GM23338 (cell line): ENCODE measurements around the gene STK39.

Experiments used
- CREB1 ChIP-seq: fragments of 250-450 bp; sonication (Bioruptor Pico); IDR thresholded peaks from 2 replicates; pipeline ENCODE4 v1.5.0; 2020; ENCODE audit warnings: low read depth, mild to moderate bottlenecking, moderate library complexity
- EZH2 ChIP-seq: fragments of 200-600 bp; sonication (generic); IDR thresholded peaks from one replicate; pipeline ENCODE4 v1.8.0; 2017; ENCODE audit warnings: antibody characterized with exemption, mild to moderate bottlenecking, low read depth; ENCODE audit not compliant: unreplicated experiment
- EZH2phosphoT487 ChIP-seq: fragments of 200-600 bp; sonication (generic); IDR thresholded peaks from one replicate; pipeline ENCODE4 v1.8.1; 2018; ENCODE audit warnings: antibody characterized with exemption; ENCODE audit not compliant: unreplicated experiment
- JUNB ChIP-seq: IDR thresholded peaks from one replicate; pipeline ENCODE4 v1.6.1; 2016; ENCODE audit warnings: antibody characterized with exemption; ENCODE audit not compliant: unreplicated experiment
- NANOG ChIP-seq: IDR thresholded peaks from 2 replicates; pipeline ENCODE4 v1.6.1; 2016; ENCODE audit warnings: antibody characterized with exemption, borderline replicate concordance
- POLR2AphosphoS5 ChIP-seq: IDR thresholded peaks from 2 replicates; pipeline ENCODE4 v1.6.1; 2016; ENCODE audit warnings: antibody characterized with exemption, low read depth
- ZNF114 ChIP-seq: fragments of 250-450 bp; sonication (Bioruptor Pico); IDR thresholded peaks from 2 replicates; pipeline ENCODE4 v1.5.0; 2020; ENCODE audit warnings: mild to moderate bottlenecking, moderate library complexity
- ZNF331 ChIP-seq: fragments of 250-450 bp; sonication (Bioruptor Pico); IDR thresholded peaks from 2 replicates; pipeline ENCODE4 v1.5.0; 2020; ENCODE audit warnings: low read depth, mild to moderate bottlenecking, moderate library complexity
- TF ChIP-seq, protein P1 (sequence below), 2 experiments: fragments of 200-600 bp in 1 of 2; sonication (generic) in 1 of 2; conservative IDR thresholded peaks; 2 replicates each; pipeline versions ENCODE4 v1.5.1 to v1.6.1; 2016 to 2017; ENCODE audit warnings: antibody characterized with exemption in 2 of 2, low read depth in 2 of 2, mild to moderate bottlenecking in 2 of 2, moderate library complexity in 1 of 2
- TF ChIP-seq, protein P2 (sequence below): IDR thresholded peaks from one replicate; pipeline ENCODE4 v1.6.1; 2018; ENCODE audit warnings: antibody characterized with exemption; ENCODE audit not compliant: unreplicated experiment
- TF ChIP-seq, protein P3 (sequence below): IDR thresholded peaks from 2 replicates; pipeline ENCODE4 v1.6.1; 2016; ENCODE audit warnings: antibody characterized with exemption
- TF ChIP-seq, protein P4 (sequence below): fragments of 250-450 bp; sonication (Bioruptor Pico); IDR thresholded peaks from 2 replicates; pipeline ENCODE4 v1.5.0; 2020; ENCODE audit warnings: mild to moderate bottlenecking, moderate library complexity

DNA sequence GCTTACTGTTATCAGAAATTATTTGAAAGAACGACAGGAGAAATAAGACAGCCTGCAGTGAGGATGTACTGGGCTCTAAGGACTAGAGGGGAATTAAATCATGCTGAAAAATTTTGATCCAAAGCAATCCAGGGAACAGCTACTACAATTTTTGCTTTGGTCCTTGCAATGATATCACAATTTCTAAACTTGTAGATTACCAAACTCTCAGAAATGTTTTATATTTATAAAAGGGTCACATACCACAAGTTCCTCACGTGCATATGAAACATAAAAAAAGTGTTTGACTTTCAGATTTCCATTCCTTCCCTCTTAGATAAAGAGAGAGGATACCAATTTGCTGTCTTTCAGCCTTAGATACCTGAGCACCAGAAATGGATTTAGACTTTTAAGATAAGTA, 261.2 kb downstream of the STK39 start:
- no peak for TF ChIP-seq EZH2phosphoT487
- TF ChIP-seq, protein P1, sequence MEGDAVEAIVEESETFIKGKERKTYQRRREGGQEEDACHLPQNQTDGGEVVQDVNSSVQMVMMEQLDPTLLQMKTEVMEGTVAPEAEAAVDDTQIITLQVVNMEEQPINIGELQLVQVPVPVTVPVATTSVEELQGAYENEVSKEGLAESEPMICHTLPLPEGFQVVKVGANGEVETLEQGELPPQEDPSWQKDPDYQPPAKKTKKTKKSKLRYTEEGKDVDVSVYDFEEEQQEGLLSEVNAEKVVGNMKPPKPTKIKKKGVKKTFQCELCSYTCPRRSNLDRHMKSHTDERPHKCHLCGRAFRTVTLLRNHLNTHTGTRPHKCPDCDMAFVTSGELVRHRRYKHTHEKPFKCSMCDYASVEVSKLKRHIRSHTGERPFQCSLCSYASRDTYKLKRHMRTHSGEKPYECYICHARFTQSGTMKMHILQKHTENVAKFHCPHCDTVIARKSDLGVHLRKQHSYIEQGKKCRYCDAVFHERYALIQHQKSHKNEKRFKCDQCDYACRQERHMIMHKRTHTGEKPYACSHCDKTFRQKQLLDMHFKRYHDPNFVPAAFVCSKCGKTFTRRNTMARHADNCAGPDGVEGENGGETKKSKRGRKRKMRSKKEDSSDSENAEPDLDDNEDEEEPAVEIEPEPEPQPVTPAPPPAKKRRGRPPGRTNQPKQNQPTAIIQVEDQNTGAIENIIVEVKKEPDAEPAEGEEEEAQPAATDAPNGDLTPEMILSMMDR (conservative IDR thresholded peaks at IDR 0.05; ENCODE audit: low read depth in 2 of 2) = no peak
- TF ChIP-seq, protein P2, sequence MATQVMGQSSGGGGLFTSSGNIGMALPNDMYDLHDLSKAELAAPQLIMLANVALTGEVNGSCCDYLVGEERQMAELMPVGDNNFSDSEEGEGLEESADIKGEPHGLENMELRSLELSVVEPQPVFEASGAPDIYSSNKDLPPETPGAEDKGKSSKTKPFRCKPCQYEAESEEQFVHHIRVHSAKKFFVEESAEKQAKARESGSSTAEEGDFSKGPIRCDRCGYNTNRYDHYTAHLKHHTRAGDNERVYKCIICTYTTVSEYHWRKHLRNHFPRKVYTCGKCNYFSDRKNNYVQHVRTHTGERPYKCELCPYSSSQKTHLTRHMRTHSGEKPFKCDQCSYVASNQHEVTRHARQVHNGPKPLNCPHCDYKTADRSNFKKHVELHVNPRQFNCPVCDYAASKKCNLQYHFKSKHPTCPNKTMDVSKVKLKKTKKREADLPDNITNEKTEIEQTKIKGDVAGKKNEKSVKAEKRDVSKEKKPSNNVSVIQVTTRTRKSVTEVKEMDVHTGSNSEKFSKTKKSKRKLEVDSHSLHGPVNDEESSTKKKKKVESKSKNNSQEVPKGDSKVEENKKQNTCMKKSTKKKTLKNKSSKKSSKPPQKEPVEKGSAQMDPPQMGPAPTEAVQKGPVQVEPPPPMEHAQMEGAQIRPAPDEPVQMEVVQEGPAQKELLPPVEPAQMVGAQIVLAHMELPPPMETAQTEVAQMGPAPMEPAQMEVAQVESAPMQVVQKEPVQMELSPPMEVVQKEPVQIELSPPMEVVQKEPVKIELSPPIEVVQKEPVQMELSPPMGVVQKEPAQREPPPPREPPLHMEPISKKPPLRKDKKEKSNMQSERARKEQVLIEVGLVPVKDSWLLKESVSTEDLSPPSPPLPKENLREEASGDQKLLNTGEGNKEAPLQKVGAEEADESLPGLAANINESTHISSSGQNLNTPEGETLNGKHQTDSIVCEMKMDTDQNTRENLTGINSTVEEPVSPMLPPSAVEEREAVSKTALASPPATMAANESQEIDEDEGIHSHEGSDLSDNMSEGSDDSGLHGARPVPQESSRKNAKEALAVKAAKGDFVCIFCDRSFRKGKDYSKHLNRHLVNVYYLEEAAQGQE = no peak
- TF ChIP-seq ZNF331 (CRISPR knock-in tag) = no peak
- TF ChIP-seq EZH2 = no peak
- no peak for TF ChIP-seq POLR2AphosphoS5
- TF ChIP-seq CREB1 = no peak
- no peak for TF ChIP-seq ZNF114
- no peak for TF ChIP-seq JUNB
- TF ChIP-seq, protein P3, sequence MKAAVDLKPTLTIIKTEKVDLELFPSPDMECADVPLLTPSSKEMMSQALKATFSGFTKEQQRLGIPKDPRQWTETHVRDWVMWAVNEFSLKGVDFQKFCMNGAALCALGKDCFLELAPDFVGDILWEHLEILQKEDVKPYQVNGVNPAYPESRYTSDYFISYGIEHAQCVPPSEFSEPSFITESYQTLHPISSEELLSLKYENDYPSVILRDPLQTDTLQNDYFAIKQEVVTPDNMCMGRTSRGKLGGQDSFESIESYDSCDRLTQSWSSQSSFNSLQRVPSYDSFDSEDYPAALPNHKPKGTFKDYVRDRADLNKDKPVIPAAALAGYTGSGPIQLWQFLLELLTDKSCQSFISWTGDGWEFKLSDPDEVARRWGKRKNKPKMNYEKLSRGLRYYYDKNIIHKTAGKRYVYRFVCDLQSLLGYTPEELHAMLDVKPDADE = no peak
- TF ChIP-seq NANOG = no peak
- TF ChIP-seq, protein P4, sequence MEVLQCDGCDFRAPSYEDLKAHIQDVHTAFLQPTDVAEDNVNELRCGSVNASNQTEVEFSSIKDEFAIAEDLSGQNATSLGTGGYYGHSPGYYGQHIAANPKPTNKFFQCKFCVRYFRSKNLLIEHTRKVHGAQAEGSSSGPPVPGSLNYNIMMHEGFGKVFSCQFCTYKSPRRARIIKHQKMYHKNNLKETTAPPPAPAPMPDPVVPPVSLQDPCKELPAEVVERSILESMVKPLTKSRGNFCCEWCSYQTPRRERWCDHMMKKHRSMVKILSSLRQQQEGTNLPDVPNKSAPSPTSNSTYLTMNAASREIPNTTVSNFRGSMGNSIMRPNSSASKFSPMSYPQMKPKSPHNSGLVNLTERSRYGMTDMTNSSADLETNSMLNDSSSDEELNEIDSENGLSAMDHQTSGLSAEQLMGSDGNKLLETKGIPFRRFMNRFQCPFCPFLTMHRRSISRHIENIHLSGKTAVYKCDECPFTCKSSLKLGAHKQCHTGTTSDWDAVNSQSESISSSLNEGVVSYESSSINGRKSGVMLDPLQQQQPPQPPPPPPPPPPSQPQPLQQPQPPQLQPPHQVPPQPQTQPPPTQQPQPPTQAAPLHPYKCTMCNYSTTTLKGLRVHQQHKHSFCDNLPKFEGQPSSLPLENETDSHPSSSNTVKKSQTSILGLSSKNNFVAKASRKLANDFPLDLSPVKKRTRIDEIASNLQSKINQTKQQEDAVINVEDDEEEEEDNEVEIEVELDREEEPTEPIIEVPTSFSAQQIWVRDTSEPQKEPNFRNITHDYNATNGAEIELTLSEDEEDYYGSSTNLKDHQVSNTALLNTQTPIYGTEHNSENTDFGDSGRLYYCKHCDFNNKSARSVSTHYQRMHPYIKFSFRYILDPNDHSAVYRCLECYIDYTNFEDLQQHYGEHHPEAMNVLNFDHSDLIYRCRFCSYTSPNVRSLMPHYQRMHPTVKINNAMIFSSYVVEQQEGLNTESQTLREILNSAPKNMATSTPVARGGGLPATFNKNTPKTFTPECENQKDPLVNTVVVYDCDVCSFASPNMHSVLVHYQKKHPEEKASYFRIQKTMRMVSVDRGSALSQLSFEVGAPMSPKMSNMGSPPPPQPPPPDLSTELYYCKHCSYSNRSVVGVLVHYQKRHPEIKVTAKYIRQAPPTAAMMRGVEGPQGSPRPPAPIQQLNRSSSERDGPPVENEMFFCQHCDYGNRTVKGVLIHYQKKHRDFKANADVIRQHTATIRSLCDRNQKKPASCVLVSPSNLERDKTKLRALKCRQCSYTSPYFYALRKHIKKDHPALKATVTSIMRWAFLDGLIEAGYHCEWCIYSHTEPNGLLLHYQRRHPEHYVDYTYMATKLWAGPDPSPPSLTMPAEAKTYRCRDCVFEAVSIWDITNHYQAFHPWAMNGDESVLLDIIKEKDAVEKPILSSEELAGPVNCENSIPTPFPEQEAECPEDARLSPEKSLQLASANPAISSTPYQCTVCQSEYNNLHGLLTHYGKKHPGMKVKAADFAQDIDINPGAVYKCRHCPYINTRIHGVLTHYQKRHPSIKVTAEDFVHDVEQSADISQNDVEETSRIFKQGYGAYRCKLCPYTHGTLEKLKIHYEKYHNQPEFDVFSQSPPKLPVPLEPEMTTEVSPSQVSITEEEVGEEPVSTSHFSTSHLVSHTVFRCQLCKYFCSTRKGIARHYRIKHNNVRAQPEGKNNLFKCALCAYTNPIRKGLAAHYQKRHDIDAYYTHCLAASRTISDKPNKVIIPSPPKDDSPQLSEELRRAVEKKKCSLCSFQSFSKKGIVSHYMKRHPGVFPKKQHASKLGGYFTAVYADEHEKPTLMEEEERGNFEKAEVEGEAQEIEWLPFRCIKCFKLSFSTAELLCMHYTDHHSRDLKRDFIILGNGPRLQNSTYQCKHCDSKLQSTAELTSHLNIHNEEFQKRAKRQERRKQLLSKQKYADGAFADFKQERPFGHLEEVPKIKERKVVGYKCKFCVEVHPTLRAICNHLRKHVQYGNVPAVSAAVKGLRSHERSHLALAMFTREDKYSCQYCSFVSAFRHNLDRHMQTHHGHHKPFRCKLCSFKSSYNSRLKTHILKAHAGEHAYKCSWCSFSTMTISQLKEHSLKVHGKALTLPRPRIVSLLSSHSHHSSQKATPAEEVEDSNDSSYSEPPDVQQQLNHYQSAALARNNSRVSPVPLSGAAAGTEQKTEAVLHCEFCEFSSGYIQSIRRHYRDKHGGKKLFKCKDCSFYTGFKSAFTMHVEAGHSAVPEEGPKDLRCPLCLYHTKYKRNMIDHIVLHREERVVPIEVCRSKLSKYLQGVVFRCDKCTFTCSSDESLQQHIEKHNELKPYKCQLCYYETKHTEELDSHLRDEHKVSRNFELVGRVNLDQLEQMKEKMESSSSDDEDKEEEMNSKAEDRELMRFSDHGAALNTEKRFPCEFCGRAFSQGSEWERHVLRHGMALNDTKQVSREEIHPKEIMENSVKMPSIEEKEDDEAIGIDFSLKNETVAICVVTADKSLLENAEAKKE = no peak
